Measurements from ENCODE around the gene UGT1A9. TPM values are rescaled to one million over a fixed set of nuclear protein-coding genes. Genes with fewer than 3 reads are reported as not detected.
A peak's percentile ranks its signal among the peaks of the same experiment; 100 is the strongest.

UGT1A9 gene
- total and polyA plus RNA-seq, 2 of the 13 experiments (the other 11 are each of a cell fraction or from before 2014, with no cell fraction given): 0.07 TPM; not detected in 1

GRCh38 chr2:233745073-233745755, 73.5 kb downstream of the UGT1A9 start (continued):
- TF ChIP-seq RARA (CRISPR knock-in tag; IDR thresholded peaks at IDR 0.05) (peak; percentile 100), PLSCR1 (CRISPR knock-in tag; IDR thresholded peaks at IDR 0.05; ENCODE audit: borderline replicate concordance) (no peak), ZSCAN30 (CRISPR knock-in tag; IDR thresholded peaks at IDR 0.05) (peak; percentile 75; the same call in 1 of the 2 replicates), PRPF4 (IDR thresholded peaks at IDR 0.05; ENCODE audit: low read depth, low read length, poor library complexity, severe bottlenecking) (no peak), NFE2 (CRISPR knock-in tag; IDR thresholded peaks at IDR 0.05) (0 out of 2 replicates have a peak, but pooled peaks have one; percentile 21), JUN (CRISPR knock-in tag; IDR thresholded peaks at IDR 0.05) (peak; percentile 94), SIN3A (IDR thresholded peaks at IDR 0.05; ENCODE audit: borderline replicate concordance, low read depth, low read length) (no peak), HMGA1 (CRISPR knock-in tag; conservative IDR thresholded peaks at IDR 0.05) (no peak), IRF2 (CRISPR knock-in tag; IDR thresholded peaks at IDR 0.05) (peak; percentile 73; the same call in 1 of the 2 replicates), ZNF138 (CRISPR knock-in tag; IDR thresholded peaks at IDR 0.05; ENCODE audit: low read depth) (no peak), HHEX (CRISPR knock-in tag; IDR thresholded peaks at IDR 0.05) (peak; percentile 100), RXRB (CRISPR knock-in tag; IDR thresholded peaks at IDR 0.05; ENCODE audit: borderline replicate concordance) (peak; percentile 99), ZNF30 (CRISPR knock-in tag; IDR thresholded peaks at IDR 0.05) (no peak), RBM22 (optimal IDR thresholded peaks at IDR 0.05; ENCODE audit: low read length) (peak; percentile 39), KDM2A (CRISPR knock-in tag; IDR thresholded peaks at IDR 0.05; ENCODE audit: borderline replicate concordance, low read depth) (no peak), HMG20B (CRISPR knock-in tag; conservative IDR thresholded peaks at IDR 0.05) (peak; percentile 98), KDM5B (CRISPR knock-in tag; IDR thresholded peaks at IDR 0.05; ENCODE audit: borderline replicate concordance) (no peak), ZBTB8A (CRISPR knock-in tag; IDR thresholded peaks at IDR 0.05; ENCODE audit: borderline replicate concordance, low read depth) (no peak), NR2F1 (CRISPR knock-in tag; IDR thresholded peaks at IDR 0.05) (peak; percentile 97 to 99), MIER2 (CRISPR knock-in tag; IDR thresholded peaks at IDR 0.05) (peak; percentile 87), KLF11 (CRISPR knock-in tag; IDR thresholded peaks at IDR 0.05) (peak; percentile 74; the same call in 1 of the 2 replicates), ZBTB38 (CRISPR knock-in tag; IDR thresholded peaks at IDR 0.05) (no peak), TGIF2 (CRISPR knock-in tag; IDR thresholded peaks at IDR 0.05) (peak; percentile 38; the same call in 1 of the 2 replicates), ARNT2 (CRISPR knock-in tag; IDR thresholded peaks at IDR 0.05; ENCODE audit: low read depth) (peak; percentile 74; the same call in 1 of the 2 replicates), ZNF569 (CRISPR knock-in tag; IDR thresholded peaks at IDR 0.05; ENCODE audit: borderline replicate concordance) (no peak), CBFB (CRISPR knock-in tag; IDR thresholded peaks at IDR 0.05) (0 out of 2 replicates have a peak, but pooled peaks have one; percentile 80), SRF (IDR thresholded peaks at IDR 0.05; ENCODE audit: low read depth, low read length) (no peak)
- TF ChIP-seq, protein P1, sequence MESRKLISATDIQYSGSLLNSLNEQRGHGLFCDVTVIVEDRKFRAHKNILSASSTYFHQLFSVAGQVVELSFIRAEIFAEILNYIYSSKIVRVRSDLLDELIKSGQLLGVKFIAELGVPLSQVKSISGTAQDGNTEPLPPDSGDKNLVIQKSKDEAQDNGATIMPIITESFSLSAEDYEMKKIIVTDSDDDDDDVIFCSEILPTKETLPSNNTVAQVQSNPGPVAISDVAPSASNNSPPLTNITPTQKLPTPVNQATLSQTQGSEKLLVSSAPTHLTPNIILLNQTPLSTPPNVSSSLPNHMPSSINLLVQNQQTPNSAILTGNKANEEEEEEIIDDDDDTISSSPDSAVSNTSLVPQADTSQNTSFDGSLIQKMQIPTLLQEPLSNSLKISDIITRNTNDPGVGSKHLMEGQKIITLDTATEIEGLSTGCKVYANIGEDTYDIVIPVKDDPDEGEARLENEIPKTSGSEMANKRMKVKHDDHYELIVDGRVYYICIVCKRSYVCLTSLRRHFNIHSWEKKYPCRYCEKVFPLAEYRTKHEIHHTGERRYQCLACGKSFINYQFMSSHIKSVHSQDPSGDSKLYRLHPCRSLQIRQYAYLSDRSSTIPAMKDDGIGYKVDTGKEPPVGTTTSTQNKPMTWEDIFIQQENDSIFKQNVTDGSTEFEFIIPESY (CRISPR knock-in tag; IDR thresholded peaks at IDR 0.05): peak; percentile 68; the same call in 1 of the 2 replicates
- TF ChIP-seq, protein P2, sequence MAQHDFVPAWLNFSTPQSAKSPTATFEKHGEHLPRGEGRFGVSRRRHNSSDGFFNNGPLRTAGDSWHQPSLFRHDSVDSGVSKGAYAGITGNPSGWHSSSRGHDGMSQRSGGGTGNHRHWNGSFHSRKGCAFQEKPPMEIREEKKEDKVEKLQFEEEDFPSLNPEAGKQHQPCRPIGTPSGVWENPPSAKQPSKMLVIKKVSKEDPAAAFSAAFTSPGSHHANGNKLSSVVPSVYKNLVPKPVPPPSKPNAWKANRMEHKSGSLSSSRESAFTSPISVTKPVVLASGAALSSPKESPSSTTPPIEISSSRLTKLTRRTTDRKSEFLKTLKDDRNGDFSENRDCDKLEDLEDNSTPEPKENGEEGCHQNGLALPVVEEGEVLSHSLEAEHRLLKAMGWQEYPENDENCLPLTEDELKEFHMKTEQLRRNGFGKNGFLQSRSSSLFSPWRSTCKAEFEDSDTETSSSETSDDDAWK (CRISPR knock-in tag; IDR thresholded peaks at IDR 0.05): no peak
